Lower leg skin (tissue), 3 donors: ENCODE results near the gene NKAPL.

Experiments used
- CTCF ChIP-seq, 3 donors: fragments of 450-650 bp; IDR thresholded peaks; one replicate each; pipeline ENCODE4 v1.5.1; 2016; ENCODE audit warnings: antibody characterized with exemption in 3 of 3, mild to moderate bottlenecking in 3 of 3, moderate library complexity in 2 of 3
- POLR2A ChIP-seq, 2 donors: fragments of 450-650 bp; IDR thresholded peaks; one replicate each; pipeline ENCODE4 v1.6.1; 2016 to 2017; ENCODE audit warnings: antibody characterized with exemption in 2 of 2, mild to moderate bottlenecking in 1 of 2, moderate library complexity in 1 of 2

GRCh38 chr6:28266563-28266961 lies 7.5 kb downstream of the NKAPL start:
- no peak for TF ChIP-seq CTCF (IDR thresholded peaks at IDR 0.05)
- TF ChIP-seq POLR2A (IDR thresholded peaks at IDR 0.05), result no peak
